Neural cell (in vitro differentiated cells): ENCODE measurements around the gene TMPRSS2.

Experiments used
- SMC3 ChIP-seq: fragments of 450-650 bp; conservative IDR thresholded peaks from 2 replicates; pipeline ENCODE4 v1.6.1; 2014; ENCODE audit warnings: antibody characterized with exemption, mild to moderate bottlenecking, moderate library complexity; ENCODE audit not compliant: poor library complexity
- TF ChIP-seq, protein P1 (sequence below): fragments of 450-650 bp; IDR thresholded peaks from 2 replicates; pipeline ENCODE4 v1.5.1; 2014; ENCODE audit warnings: antibody characterized with exemption, mild to moderate bottlenecking, moderate library complexity; ENCODE audit not compliant: poor library complexity, severe bottlenecking

DNA sequence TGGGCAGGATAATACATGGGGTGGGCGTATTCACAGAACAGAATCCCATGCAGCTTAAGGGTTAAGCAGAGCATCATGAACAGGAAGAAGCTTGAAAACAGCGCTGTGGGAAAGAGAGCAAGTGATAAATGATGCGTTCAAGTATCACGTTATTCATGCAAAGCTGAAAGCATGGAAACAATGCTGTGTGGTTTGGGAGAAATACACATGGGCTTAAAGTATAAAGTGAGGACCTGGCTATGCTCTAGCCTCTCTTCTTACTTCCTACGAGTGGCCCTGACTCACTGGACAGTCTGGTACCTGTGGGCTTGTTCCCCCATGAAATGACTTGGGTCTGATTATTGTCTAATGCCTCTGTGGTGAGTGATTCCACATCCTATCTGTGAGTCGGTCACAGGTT is 25.7 kb downstream of the TMPRSS2 start:
- TF ChIP-seq, protein P1, sequence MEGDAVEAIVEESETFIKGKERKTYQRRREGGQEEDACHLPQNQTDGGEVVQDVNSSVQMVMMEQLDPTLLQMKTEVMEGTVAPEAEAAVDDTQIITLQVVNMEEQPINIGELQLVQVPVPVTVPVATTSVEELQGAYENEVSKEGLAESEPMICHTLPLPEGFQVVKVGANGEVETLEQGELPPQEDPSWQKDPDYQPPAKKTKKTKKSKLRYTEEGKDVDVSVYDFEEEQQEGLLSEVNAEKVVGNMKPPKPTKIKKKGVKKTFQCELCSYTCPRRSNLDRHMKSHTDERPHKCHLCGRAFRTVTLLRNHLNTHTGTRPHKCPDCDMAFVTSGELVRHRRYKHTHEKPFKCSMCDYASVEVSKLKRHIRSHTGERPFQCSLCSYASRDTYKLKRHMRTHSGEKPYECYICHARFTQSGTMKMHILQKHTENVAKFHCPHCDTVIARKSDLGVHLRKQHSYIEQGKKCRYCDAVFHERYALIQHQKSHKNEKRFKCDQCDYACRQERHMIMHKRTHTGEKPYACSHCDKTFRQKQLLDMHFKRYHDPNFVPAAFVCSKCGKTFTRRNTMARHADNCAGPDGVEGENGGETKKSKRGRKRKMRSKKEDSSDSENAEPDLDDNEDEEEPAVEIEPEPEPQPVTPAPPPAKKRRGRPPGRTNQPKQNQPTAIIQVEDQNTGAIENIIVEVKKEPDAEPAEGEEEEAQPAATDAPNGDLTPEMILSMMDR = no peak
- no peak for TF ChIP-seq SMC3
